WERI-Rb-1 (cell line): ENCODE results near the gene SPO11.

ENCODE experiments used
- DNase-seq: peaks from one replicate; pipeline ENCODE4 v3.0.0-alpha.2; 2020
- H3K27ac ChIP-seq: fragments of 250-450 bp; sonication (Bioruptor Pico); 2 replicates; pipeline ENCODE4 v1.5.1; 2020; ENCODE audit warnings: mild to moderate bottlenecking, moderate library complexity
- H3K27me3 ChIP-seq: fragments of 250-450 bp; sonication (Bioruptor Pico); 2 replicates; pipeline ENCODE4 v1.5.1; 2021; ENCODE audit warnings: mild to moderate bottlenecking, low read depth, moderate library complexity; ENCODE audit not compliant: insufficient read depth, severe bottlenecking
- H3K36me3 ChIP-seq: fragments of 250-450 bp; sonication (Bioruptor Pico); 2 replicates; pipeline ENCODE4 v1.5.1; 2020; ENCODE audit warnings: mild to moderate bottlenecking, moderate library complexity
- H3K4me3 ChIP-seq: 2 replicates; pipeline ENCODE4 v1.5.1; 2011; ENCODE audit warnings: low read depth, mild to moderate bottlenecking, control low read depth, low read length
- H3K9me3 ChIP-seq: fragments of 250-450 bp; sonication (Bioruptor Pico); 2 replicates; pipeline ENCODE4 v1.5.1; 2021; ENCODE audit warnings: mild to moderate bottlenecking, moderate library complexity; ENCODE audit not compliant: severe bottlenecking
- CTCF ChIP-seq: IDR thresholded peaks from 2 replicates; pipeline ENCODE4 v1.5.1; 2011; ENCODE audit warnings: low read depth, mild to moderate bottlenecking, control low read depth, inconsistent platforms, low read length

The SPO11 gene

GRCh38 chr20:57384953-57385761, 55.6 kb downstream of the SPO11 start:
- no peak for DNase-seq
- Histone ChIP-seq H3K4me3 (no peak overlapping the region), H3K36me3 (peaks cover 13% of the 10 kb centered on the region), H3K9me3 (no peaks in the 10 kb centered on the region), H3K27me3 (no peaks in the 10 kb centered on the region), H3K27ac (no peak overlapping the region)
- no peak for TF ChIP-seq CTCF

- H3K27ac ChIP-seq, result no peak overlapping the region
- DNase-seq, result no peak
- H3K9me3 ChIP-seq, result no peaks in the 10 kb centered on the region
- no peaks in the 10 kb centered on the region for H3K27me3 ChIP-seq
- no peak overlapping the region for H3K4me3 ChIP-seq
- TF ChIP-seq CTCF, result no peak
- peaks cover 5% of the 10 kb centered on the region for H3K36me3 ChIP-seq
Measured at GRCh38 chr20:57385940-57386339, 56.3 kb downstream of the SPO11 start.

GRCh38 chr20:57386762-57387161, 57.2 kb downstream of the SPO11 start:
- TF ChIP-seq CTCF, result no peak
- H3K27ac ChIP-seq, result no peak overlapping the region
- no peaks in the 10 kb centered on the region for H3K27me3 ChIP-seq
- H3K9me3 ChIP-seq, result no peaks in the 10 kb centered on the region
- no peaks in the 10 kb centered on the region; the same call in none of the 2 replicates for H3K36me3 ChIP-seq
- no peak for DNase-seq
- no peak overlapping the region for H3K4me3 ChIP-seq

- TF ChIP-seq CTCF, result no peak
- DNase-seq, result no peak
- Histone ChIP-seq H3K36me3 (no peaks in the 10 kb centered on the region; the same call in none of the 2 replicates), H3K4me3 (no peak overlapping the region), H3K9me3 (no peaks in the 10 kb centered on the region), H3K27ac (no peak overlapping the region), H3K27me3 (no peaks in the 10 kb centered on the region)
Measured at GRCh38 chr20:57387463-57387862, 57.9 kb downstream of the SPO11 start.

- H3K27ac ChIP-seq, result no peak overlapping the region
- DNase-seq, result no peak
- no peak for TF ChIP-seq CTCF
Measured at GRCh38 chr20:57387945-57388371, 58.4 kb downstream of the SPO11 start.

More at GRCh38 chr20:57387945-57388371, 58.4 kb downstream of the SPO11 start:
- Histone ChIP-seq H3K4me3 (no peak overlapping the region), H3K9me3 (no peaks in the 10 kb centered on the region), H3K36me3 (peaks cover 5% of the 10 kb centered on the region), H3K27me3 (no peaks in the 10 kb centered on the region)
